ENCODE results near the gene LRRN1.

LRRN1 gene

DNA sequence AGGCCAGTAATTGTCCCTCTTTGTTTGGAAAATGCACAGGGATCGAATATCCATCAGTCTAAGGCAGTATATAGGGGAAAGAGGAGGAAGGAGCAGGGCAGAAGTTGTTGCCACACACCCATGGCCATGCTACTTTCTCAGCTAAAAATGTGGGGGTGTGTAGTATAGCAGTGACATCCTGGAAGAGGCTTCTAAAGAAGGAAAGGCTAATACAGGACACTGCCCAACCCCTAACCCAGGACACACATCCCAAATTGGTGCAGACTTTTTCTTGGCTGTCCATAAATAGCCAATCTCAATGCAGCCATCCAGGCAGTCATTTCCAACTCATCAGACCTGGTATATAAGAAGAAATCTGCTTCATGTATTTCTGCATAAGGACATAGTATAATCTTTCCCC, 33.1 kb upstream of the LRRN1 start:
- TF ChIP-seq FOXM1 (IDR thresholded peaks at IDR 0.05; ENCODE audit: borderline replicate concordance, low read depth) (no peak), TAF1 (IDR thresholded peaks at IDR 0.05; ENCODE audit: low read depth) (no peak), CREB1 (IDR thresholded peaks at IDR 0.05; ENCODE audit: low read depth) (no peak), RAD21 (IDR thresholded peaks at IDR 0.05; ENCODE audit: low read depth) (no peak), TEAD4 (IDR thresholded peaks at IDR 0.05) (no peak), TCF12 (IDR thresholded peaks at IDR 0.05; ENCODE audit: low read depth) (no peak), EGR1 (IDR thresholded peaks at IDR 0.05) (no peak), EP300 (IDR thresholded peaks at IDR 0.05; ENCODE audit: borderline replicate concordance) (no peak), NFIC (IDR thresholded peaks at IDR 0.05) (no peak), ZBTB7A (IDR thresholded peaks at IDR 0.05; ENCODE audit: low read depth) (no peak), CEBPB (IDR thresholded peaks at IDR 0.05) (no peak), YY1 (IDR thresholded peaks at IDR 0.05; ENCODE audit: low read depth) (no peak)
- TF ChIP-seq, protein P1, sequence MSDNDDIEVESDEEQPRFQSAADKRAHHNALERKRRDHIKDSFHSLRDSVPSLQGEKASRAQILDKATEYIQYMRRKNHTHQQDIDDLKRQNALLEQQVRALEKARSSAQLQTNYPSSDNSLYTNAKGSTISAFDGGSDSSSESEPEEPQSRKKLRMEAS (IDR thresholded peaks at IDR 0.05), result no peak
- TF ChIP-seq, protein P2, sequence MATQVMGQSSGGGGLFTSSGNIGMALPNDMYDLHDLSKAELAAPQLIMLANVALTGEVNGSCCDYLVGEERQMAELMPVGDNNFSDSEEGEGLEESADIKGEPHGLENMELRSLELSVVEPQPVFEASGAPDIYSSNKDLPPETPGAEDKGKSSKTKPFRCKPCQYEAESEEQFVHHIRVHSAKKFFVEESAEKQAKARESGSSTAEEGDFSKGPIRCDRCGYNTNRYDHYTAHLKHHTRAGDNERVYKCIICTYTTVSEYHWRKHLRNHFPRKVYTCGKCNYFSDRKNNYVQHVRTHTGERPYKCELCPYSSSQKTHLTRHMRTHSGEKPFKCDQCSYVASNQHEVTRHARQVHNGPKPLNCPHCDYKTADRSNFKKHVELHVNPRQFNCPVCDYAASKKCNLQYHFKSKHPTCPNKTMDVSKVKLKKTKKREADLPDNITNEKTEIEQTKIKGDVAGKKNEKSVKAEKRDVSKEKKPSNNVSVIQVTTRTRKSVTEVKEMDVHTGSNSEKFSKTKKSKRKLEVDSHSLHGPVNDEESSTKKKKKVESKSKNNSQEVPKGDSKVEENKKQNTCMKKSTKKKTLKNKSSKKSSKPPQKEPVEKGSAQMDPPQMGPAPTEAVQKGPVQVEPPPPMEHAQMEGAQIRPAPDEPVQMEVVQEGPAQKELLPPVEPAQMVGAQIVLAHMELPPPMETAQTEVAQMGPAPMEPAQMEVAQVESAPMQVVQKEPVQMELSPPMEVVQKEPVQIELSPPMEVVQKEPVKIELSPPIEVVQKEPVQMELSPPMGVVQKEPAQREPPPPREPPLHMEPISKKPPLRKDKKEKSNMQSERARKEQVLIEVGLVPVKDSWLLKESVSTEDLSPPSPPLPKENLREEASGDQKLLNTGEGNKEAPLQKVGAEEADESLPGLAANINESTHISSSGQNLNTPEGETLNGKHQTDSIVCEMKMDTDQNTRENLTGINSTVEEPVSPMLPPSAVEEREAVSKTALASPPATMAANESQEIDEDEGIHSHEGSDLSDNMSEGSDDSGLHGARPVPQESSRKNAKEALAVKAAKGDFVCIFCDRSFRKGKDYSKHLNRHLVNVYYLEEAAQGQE (IDR thresholded peaks at IDR 0.05; ENCODE audit: low read depth), result no peak
- TF ChIP-seq, protein P3, sequence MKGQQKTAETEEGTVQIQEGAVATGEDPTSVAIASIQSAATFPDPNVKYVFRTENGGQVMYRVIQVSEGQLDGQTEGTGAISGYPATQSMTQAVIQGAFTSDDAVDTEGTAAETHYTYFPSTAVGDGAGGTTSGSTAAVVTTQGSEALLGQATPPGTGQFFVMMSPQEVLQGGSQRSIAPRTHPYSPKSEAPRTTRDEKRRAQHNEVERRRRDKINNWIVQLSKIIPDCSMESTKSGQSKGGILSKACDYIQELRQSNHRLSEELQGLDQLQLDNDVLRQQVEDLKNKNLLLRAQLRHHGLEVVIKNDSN (IDR thresholded peaks at IDR 0.05), result no peak

DNA sequence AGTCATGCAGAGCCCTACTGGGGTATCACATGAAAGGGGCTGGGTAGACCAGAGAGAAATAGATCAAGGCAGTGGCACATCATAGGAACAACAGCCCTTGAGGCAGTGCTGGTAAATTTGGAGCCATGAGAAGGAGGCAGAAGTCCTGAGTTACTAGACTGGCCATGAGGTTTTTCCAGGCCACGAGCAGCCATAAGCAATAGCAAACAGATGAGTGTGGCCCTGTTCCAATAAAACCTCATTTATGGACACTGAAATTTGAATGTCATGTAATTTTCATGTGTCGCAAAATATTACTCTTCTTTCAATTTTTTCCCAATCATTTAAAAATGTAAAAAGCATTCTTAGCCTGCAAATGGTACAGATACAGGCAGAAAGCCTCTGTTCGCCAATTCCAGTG, 28.1 kb upstream of the LRRN1 start:
- no peak for TF ChIP-seq YY1 (IDR thresholded peaks at IDR 0.05; ENCODE audit: low read depth)
- no peak for TF ChIP-seq CEBPB (IDR thresholded peaks at IDR 0.05)
- no peak for TF ChIP-seq TCF12 (IDR thresholded peaks at IDR 0.05; ENCODE audit: low read depth)
- no peak for TF ChIP-seq EP300 (IDR thresholded peaks at IDR 0.05; ENCODE audit: borderline replicate concordance)
- TF ChIP-seq, protein P2 (IDR thresholded peaks at IDR 0.05; ENCODE audit: low read depth), result no peak
- no peak for TF ChIP-seq CREB1 (IDR thresholded peaks at IDR 0.05; ENCODE audit: low read depth)
- no peak for TF ChIP-seq TAF1 (IDR thresholded peaks at IDR 0.05; ENCODE audit: low read depth)
- TF ChIP-seq, protein P1 (IDR thresholded peaks at IDR 0.05), result no peak
- TF ChIP-seq ZBTB7A (IDR thresholded peaks at IDR 0.05; ENCODE audit: low read depth), result no peak
- no peak for TF ChIP-seq EGR1 (IDR thresholded peaks at IDR 0.05)
- TF ChIP-seq NFIC (IDR thresholded peaks at IDR 0.05), result no peak
- no peak for TF ChIP-seq FOXM1 (IDR thresholded peaks at IDR 0.05; ENCODE audit: borderline replicate concordance, low read depth)
- no peak for TF ChIP-seq TEAD4 (IDR thresholded peaks at IDR 0.05)
- TF ChIP-seq, protein P3 (IDR thresholded peaks at IDR 0.05), result no peak
- no peak for TF ChIP-seq RAD21 (IDR thresholded peaks at IDR 0.05; ENCODE audit: low read depth)

DNA sequence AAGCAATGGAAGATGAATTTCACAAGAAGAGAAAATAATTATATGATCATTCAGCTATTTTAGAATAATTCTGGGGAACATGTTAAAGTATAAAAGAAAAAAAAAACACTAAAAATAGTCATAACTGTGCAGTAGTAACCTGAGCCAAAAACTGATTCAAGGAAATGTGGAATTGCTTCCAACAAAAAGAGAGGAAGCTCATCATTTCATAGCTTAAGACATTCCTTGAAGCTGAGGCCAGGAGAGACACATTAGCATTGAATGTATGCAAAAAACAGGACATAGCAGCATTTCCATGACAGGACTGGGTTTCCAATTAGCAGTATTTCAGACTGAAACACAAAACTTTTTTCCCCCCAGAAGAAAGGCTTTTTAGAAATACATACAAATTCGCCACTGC, 27.7 kb upstream of the LRRN1 start:
- no peak for TF ChIP-seq YY1 (IDR thresholded peaks at IDR 0.05; ENCODE audit: low read depth)
- no peak for TF ChIP-seq RAD21 (IDR thresholded peaks at IDR 0.05; ENCODE audit: low read depth)
- no peak for TF ChIP-seq EP300 (IDR thresholded peaks at IDR 0.05; ENCODE audit: borderline replicate concordance)
- TF ChIP-seq CREB1 (IDR thresholded peaks at IDR 0.05; ENCODE audit: low read depth), result no peak
- TF ChIP-seq, protein P3 (IDR thresholded peaks at IDR 0.05), result no peak
- TF ChIP-seq, protein P1 (IDR thresholded peaks at IDR 0.05), result no peak
- TF ChIP-seq ZBTB7A (IDR thresholded peaks at IDR 0.05; ENCODE audit: low read depth), result no peak
- TF ChIP-seq TAF1 (IDR thresholded peaks at IDR 0.05; ENCODE audit: low read depth), result no peak
- TF ChIP-seq TEAD4 (IDR thresholded peaks at IDR 0.05), result no peak
- TF ChIP-seq, protein P2 (IDR thresholded peaks at IDR 0.05; ENCODE audit: low read depth), result no peak
- TF ChIP-seq NFIC (IDR thresholded peaks at IDR 0.05), result no peak
- no peak for TF ChIP-seq EGR1 (IDR thresholded peaks at IDR 0.05)
- TF ChIP-seq TCF12 (IDR thresholded peaks at IDR 0.05; ENCODE audit: low read depth), result no peak
- no peak for TF ChIP-seq CEBPB (IDR thresholded peaks at IDR 0.05)
